Forelimb muscle (tissue), 1 donor: ENCODE data around the gene RAB11FIP4. TPM values are rescaled to one million over a fixed set of nuclear protein-coding genes. Genes with fewer than 3 reads are reported as not detected.

Experiments
- DNase-seq: peaks from one replicate; pipeline ENCODE4 v3.0.0-alpha.2; 2013; ENCODE audit warnings: low read depth
- polyA plus RNA-seq: library from polyadenylated mRNA; unstranded; fragments of 120-200 nt; gene quantifications from one replicate; pipeline ENCODE4 v1.2.1, GENCODE V29; 2013; ENCODE audit not compliant: insufficient read length

The RAB11FIP4 gene
- polyA plus RNA-seq, 1 donor: 0.46 TPM

DNA sequence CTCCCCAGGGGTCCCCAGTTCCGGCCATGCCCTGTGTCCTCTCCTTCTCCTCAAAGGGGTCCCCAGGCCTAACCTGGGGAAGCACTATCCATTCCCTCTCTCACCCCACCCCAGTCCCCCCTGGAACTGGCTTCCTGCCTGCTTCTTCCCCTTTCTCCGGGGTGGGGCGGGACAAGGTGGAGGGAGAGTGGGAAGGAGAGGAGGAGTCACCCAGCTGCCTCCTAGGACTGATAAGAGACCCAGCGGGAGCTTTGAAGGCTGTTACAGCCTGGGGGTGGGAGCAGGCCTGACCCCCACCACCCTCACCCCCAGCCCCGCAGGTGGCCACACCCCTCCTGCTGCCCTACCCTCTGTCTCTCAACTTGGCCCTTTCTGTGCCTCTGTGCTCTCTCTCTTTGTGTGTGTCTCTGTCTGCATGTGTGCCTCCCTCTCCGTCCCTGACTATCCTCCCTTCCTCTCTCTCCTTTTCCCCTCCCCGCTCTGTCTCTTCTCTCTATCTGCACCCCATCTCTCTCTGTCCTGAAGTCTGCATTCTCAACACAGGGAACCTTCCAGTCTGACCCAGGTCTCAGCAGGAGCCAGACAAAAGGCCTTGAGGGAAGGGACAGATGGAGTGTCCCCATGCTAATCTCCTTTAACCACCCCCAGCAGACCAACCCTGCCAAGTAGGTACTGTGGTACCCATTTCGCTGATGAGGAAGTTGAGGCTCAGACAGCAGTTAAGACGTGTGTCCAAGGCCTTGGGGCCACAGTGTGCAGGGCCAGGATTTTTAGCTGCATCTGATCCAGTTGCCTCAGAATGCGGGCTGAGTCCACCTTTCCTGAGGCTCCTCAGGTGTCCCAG, 66.1 kb downstream of the RAB11FIP4 start:
- DNase-seq: no peak

DNA sequence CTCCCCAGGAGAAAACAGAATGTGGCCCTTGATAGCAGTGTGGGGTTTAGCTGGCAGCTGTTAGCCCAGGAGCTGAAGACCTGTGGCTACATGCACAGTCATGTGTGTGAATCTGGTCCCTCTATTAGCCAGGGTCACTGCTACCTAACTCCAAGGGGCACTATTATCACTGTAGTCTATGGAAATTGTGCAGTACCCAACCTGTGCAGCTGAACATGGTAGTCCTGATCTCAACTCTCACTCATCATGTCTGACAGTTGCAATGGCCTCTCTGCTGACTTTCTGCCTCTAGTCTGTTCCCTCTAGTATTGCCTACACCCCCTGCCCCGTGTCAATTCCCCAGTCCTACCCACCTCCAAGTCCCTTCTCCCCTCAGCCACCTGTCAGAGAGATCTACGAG, 67.4 kb downstream of the RAB11FIP4 start:
- DNase-seq: no peak

DNA sequence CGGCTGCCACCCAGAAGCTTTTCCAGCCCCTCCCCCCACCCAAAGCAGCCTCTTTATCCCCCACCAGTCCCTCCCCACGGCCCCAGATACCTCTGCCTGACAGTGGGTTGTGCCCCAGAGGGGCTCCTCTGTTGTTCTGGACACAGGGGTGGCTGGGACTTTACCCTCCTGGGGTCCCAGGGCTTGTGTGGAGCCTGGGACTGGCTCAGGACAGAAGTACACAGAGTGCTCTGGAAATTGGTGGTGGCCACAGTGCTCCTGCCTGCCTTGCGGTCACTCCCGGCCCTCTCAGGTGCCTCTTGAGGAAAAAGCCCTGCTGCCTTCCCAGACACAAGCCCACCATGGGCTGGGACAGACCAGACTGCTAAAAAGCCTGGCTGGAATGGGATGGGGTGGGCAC, 68.2 kb downstream of the RAB11FIP4 start:
- no peak for DNase-seq

DNA sequence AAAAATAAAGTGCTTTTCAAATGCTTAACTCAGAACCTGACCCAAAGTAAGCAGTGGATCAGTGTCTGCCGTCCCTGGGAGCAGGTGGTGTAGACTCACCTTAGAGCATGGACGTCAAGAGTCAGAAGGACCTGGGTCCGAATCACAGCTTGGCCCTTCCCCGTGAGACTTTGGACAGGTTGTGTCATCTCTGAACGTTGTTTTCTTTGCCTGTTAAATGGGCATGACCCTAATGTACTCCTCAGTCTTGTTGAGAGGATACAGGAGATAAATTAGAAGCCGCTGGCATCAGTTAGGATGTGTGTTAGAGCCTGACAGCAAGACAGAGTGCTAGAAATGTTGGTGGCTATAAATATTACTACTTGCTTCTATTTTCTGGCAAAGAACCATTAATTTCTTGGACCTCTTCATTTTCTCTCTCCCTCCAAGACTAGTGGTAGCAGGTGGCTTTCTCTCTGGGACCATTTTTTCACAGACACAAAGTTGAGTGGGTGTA, 68.8 kb downstream of the RAB11FIP4 start:
- no peak for DNase-seq

DNA sequence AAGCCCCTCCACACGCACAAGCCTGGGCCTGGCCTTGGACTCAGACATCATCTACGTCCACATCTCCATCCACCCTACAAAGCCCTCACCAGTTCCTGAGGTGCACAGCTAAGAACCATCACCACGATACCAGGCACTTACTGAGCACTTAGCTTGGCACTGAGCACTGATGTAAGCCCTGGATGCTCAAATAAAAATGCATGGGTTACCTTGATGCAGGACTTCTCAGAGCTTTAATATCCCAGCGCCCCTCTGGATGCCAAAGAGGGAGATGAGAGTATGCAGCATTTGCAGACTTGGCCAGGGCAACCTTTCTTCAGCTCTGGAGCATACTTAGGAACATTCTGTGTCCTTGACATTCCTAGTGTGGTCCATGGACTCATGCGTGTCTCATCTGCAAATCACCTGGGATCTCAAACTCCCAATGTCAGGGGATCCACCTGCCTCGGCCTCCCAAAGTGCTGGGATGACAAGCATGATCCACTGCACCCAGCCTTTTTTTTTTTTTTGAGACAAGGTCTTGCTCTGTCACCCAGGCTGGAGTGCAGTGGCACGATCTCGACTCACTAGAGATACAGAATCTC, 69.8 kb downstream of the RAB11FIP4 start:
- DNase-seq: no peak

DNA sequence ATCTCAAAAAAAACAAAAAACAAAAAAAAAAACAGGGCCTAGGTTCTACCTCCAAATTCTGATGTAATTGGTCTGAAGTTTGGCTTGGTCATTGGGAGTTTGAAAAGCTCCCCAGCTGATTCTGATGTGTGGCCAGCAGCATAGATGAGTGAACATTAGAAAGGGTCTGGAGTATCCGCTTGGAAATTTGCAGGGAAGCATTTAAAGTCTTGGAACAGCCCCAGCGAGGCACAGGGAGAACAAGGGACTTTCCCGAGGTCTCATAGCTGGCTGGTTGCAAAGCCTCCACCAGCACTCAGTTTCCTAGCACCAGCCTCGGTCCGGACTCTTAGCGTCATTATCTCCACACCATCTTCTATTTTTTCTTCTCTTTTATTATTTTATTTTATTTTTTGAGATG, 70.8 kb downstream of the RAB11FIP4 start:
- DNase-seq: no peak

DNA sequence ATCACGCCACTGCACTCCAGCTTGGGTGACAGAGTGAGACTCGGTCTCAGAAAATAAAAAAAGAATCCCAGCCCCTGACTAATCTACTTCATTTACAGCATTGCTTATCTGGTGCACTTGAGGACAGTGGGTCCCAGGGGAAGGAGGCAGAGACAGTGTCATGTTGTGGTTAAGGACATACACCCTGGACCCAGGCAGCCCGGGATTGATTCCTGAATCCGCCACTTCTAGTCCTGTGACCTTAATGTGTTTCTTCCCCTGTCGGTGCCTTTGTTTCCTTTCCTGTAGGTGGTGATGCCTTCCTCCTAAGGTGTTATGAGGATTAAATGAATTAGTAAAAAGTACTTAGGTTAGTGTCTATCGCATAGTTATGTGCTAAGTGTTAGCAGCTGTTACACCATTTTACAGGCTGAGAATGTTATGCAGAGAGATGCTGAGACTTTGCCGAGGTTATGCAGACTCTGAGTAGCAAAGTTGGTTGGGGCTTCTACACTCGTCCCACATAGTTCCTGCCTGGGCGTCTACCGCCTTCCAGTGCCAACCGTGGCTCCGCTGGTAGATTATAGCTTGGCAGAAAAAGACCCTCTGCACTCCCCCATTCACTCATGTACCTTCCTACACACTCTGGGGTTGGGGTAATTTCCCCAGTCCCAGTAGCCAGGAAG, 74.8 kb downstream of the RAB11FIP4 start:
- DNase-seq: no peak

DNA sequence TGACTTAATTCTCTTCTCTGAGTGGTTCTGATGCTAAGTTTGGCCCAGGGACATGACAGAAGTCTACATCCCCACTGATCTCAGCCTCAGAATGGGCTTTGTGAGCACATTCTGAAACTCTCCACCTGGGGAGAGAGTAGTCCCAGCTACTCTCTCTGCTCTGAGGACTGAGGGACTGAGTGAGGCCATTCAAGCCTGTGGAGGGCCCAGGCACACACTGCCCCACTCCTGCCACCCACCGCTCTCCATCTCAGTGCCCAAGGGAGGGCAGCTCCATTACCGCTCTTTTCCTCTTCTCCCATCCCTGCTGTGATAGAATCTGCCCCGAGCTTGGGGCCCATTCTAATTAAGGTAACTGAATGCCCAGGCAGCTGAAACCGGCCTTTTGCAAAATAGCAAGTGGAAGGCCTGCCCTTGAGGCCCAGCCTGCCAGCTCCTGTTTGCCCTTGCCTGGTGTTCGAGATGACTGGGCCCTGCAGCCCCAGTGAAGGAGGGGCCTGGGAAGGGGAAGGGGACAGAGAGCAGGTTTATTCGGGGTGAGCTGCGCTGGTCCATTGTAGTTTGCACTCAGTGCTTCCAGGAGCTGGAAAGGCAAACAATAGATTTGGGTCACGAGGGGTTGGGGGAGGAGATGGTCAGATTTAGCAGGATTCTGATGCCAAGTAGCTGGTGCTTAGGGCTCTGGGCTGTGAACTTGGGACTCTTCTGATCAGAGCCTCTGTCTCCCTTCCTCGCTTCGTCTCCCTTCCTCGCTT, 76.2 kb downstream of the RAB11FIP4 start:
- no peak for DNase-seq

DNA sequence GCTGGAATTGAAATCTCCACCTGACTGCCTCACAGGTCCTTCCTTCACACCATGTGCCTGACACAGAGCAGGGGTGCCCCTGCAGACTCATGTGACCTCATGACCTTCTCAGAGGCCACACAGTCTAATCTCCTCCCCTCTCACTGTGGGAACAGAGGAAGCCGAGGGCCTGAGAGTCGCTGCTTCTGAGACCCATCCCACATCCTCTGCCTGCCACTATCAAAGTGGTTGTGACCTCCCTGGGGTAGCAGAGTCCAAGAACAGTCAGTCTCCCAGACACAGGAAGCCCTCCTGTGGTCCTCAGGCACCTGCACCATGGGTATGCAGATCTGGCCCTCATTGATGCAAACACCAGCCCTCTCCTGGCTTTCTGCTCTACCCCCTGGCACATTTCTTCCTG, 78.5 kb downstream of the RAB11FIP4 start:
- no peak for DNase-seq

DNA sequence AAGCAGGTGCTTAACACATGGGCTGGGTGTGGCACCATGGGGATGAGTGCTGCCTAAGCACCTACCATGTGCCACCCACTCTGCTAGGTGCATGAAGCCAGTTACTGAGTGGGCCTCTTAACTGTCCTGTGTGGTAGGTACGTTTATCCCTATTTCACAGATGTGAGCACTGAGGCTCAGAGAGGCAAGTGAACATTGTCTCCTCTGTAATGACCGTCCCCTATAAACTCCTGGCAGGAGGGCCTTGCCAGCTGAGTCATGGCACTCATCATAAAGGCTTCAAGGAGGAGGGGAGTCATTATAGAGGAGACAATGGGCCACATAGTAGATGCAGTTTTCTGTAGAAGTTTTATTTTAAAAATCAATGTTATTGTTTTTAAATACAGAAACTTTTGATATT, 79.1 kb downstream of the RAB11FIP4 start:
- DNase-seq: no peak

DNA sequence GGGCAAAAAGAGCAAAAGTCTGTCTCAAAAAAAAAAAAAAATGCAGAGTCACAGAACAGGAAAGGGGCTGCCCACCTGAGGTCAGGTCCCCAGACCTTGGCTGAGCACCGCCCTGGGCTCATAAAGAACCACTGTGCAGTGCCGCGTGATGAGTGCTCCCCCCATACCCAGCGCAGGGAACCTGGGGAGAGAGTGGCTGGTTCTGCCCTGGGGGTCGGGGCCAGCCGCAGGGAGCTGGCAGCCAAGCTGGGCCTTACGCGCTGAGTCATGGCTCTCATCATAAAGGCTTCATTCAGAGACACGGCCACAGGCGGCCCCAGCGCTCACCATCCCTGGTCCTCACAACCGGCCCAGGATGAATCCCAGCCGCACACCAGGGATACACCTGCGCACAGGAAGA, 80.7 kb downstream of the RAB11FIP4 start:
- no peak for DNase-seq

DNA sequence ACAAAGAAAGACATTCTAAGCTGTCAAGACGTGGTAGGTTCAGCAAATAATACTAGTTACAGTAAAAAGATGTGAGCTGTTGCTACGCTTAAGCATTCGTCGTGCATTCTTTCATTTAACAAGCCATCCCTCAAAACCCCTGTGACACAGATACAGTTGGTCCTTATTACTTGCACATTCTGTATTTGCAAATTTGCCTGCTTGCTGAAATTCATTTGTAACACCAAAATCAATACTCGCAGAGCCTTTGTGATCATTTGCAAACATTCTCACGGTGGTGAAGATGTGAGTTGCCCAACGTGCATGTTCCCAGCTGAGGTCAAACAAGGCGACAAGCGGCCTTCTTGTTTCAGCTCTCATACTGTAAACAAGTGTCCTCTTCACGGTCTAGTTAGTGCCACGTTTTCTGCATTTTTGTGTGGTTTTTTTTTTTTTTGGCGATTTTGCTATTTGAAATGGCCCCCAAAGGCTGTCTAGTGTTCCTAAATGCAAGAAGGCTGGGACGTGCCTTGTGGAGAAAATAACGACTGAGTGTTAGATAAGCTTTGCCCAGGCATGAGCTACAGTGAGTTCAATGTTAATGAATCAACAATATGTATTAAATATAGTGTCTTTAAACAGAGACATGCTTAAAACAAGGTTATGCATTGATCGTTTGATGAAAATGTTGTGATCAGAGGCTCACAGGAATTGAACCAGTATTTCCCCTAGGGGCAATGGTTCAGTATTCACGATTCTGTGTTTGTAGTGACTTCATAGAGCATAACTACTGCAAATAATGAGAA, 84.1 kb downstream of the RAB11FIP4 start:
- DNase-seq: no peak

DNA sequence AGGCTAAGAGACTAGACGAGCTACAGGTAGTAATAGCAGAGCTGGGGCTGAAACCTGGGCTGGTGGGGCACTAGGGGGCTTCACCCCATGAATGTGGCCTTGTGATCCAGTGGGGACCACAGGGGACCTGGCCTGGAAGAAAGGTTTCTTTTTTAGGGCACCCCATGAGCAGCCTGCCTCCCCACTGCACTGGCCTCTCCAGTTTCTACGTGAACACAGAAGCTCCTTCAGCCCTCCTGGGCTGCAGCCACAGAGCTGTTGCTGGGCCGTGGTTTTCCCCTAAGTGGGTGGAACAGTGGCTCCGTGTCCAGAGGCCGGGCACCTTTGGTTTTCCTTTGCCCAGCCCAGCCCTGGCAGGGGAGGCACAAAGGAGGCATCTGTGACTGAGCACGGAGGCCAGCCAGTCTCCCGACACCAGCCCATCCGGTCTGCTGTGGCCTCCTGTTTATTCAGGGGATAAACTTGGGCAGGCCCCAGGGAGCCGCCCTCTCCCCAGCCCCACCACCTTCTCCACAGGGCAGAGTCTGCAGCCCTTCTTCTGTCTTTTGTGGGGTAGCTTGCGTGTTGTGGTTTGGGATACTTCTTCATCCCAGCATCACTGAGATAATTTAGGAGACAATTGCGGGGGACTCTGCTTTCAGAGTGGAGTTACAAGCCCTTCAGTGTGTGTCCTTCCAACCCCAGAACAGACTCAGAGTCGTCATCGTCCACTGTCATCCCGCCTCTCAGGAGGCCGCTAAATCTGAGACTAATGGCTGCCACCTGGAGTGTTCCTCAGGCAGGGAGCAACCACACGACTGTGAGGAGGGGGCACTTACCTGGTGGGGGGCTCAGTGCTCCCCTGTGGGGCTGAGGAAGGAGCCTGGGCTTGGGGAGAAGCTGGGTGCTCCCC, 85.3 kb downstream of the RAB11FIP4 start:
- no peak for DNase-seq

DNA sequence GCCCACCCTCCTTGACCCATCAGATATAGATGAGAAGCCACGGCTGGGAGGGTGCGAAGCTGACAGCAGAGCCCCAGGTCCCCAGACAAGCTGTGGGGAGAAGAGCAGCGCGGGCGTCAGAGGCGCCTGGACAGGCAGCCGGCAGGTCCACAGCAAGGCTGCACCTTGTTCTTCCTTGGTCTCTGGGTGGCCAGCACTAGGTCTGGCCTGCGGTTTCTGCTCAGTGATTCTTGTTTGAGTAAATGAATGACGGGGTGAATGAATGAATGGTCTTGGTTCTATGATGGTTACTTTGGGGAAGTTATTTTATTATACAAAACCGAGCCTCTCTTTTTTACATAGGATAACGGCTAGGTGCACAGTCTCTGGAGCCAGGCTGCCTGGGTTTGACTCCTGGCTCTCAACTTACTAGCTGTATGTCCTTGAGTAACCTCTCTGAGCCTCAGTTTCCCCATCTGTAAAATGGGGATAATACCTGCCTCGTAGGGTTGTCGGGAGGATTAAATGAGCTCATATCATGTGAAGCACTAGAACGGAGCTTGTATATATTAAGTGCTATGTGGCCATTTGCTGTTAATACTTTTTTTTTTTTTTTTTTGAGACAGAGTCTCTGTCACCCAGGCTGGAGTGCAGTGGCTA, 86.1 kb downstream of the RAB11FIP4 start:
- DNase-seq: no peak

DNA sequence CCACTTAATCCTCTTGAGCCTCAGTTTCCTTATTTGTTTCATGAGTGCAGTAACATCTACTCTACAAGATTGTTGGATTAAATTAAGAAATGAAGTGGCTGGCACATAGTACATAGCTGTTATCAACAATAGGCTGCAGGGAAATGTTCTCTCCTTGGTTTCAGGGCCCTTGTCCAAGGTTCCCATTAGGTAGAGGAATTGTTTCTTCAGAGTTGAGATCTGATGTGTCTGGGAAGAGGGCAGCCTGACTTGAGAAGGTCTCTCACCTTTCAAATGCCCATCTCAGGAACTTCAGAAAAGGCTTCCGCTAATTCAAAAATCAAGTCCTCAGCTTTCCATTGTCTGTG, 87.6 kb downstream of the RAB11FIP4 start:
- no peak for DNase-seq

DNA sequence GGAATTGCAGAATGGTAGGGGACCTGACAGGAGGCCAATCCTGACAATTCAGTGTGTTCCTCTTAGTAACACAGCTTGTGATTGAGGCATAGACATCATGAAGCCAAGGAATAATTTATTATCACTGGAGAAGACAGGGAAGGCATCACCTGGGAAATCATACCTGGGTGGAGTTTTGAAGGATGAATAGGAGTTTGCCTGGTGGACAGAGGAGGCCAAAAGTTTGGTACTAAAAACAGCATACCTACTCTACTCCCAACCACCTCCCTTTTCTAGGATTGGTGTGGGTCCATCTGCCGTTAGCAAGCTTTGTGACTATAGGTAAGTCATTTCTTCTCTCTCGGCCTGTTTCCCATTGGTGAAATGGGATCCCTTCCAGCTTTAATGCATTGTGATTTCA, 88.0 kb downstream of the RAB11FIP4 start:
- DNase-seq: no peak

DNA sequence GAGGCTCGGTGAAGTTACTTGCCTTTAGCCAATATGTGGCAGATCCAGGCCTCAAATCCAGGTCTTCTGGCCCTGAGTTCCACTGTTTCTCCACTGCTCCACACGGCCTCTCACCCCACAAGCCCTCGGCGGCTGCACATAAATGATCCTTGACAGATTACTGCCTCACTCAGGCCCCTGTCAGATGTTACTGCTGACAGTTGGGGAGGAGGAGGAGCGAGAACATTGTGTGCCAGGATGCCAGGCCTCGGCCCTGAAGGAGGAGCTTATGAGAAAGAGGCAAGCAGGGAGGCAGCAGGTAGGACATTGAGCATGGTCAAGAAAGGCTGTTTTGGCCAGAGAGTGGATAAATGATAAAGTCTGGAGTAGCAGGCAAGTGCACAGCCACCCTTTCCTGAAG, 88.6 kb downstream of the RAB11FIP4 start:
- DNase-seq: no peak

DNA sequence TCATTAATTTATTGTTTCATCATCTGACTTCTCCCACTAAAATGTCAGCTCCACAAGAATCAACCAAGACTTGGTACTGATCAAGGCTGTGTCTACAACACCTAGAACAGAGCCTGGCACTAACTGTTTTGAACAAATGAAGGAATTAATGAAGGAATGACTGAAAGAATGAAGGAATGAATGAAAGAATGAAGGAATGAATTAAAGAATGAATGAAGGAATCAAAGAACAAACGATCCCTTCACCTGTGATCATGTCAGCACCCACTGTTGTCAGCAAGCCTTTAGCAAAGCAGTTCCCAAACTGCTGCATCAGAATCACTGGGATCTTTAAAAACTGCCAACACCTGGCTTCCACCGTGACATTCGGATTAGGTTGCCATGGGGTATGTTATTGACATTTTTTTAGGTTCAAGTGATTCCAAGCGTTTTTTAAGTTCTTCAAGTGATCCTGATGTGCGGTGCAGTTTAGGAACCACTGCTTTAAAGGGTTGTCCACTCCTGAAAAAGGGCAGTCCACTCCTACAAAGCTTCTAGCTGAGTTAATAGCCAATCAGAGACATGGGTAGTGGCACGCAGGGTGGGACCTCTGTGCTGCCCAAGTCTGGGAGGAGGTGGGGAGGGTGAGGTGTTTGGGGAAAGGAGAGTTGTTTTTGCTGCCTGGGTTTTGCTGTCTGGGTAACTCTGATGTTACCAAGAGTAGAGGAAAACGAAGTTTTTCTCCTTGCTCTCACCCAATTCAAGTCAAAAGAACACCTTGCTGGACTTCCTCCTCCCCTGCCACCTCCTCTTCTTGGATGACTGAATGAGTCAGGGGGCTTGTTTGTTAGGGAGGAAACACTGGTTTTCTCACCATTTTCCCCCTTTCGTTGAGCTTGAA, 89.7 kb downstream of the RAB11FIP4 start:
- no peak for DNase-seq

DNA sequence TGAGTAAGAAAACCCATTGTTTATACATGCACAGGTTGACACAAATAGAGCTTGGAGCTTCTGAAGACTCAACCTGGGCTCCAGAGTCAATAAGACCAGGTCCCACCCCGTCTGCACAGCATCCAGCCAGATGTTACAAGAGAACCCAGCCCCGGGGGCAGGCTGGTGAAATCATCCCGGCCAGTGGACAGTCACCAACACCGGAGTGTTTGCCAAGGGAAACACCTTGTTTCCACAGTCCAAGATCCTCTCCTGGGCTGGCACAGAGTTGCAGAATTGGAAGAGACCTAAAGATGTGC, 90.3 kb downstream of the RAB11FIP4 start:
- no peak for DNase-seq
